HEK293 (cell line): Measurements from ENCODE around the gene NIPAL3.
"Not testable (repeated sequence)": the region's sequence is repeated elsewhere in the genome, so short reads cannot be mapped to it uniquely, and the experiment has no call there.

Experiments used
- CTCF ChIP-seq: fragments of 450-650 bp; formaldehyde crosslinking; IDR thresholded peaks from 2 replicates; pipeline ENCODE4 v1.5.1; 2016; ENCODE audit warnings: missing biosample characterization, missing genetic modification characterization
- HOXA7 ChIP-seq: sonication (generic); formaldehyde crosslinking; IDR thresholded peaks from 2 replicates; pipeline ENCODE4 v1.8.1; 2022; ENCODE audit warnings: missing genetic modification reagents, borderline replicate concordance

GRCh38 chr1:24492935-24493334, 77.3 kb downstream of the NIPAL3 start:
- not testable (repeated sequence) for TF ChIP-seq HOXA7 (CRISPR knock-in tag); CTCF (tag by site-specific recombination)
